Measurements from ENCODE around the gene BPNT1. TPM values are rescaled to one million over a fixed set of nuclear protein-coding genes. Genes with fewer than 3 reads are reported as not detected.

Gene BPNT1
- total and polyA plus RNA-seq, 2 donors (not counting 3 experiments of a cell fraction or from before 2014, with no cell fraction given): 20.3 to 29.0 TPM

GRCh38 chr1:220076861-220077762 is 12.5 kb downstream of the BPNT1 start:
- FAIRE-seq (peak; percentile 18), DNase-seq (ENCODE audit: low read depth, low spot score) (peak; percentile 74)
- dilution Hi-C loops (cut with MboI; ENCODE audit: extremely low pct_ligation_motif_present, low sequenced_read_pairs) (no loop called here), intact Hi-C loops (cut with micrococcal nuclease) (no loop called here)
- Histone ChIP-seq H3K27me3 (ENCODE audit: control insufficient read depth in 2 of 2, insufficient read depth in 2 of 2, low read length in 2 of 2) (no peaks in the 10 kb centered on the region), H4K20me1 (replicated peaks; ENCODE audit: control insufficient read depth, extremely low read depth, insufficient read depth, low read length) (no peaks in the 10 kb centered on the region), H2AFZ (ENCODE audit: low read depth, low read length) (no peak overlapping the region), H3K4me2 (ENCODE audit: insufficient read depth, low read length) (peak overlapping the region; percentile 53), H3K27ac (ENCODE audit: insufficient read depth, low read depth, low read length) (no peak overlapping the region), H3K4me3 (replicated peaks in 1 of 3; ENCODE audit: insufficient read depth in 1 of 3, low read depth in 1 of 3, low read length in 3 of 3) (no peak overlapping the region), H3K9me1 (replicated peaks; ENCODE audit: control insufficient read depth, extremely low read depth, insufficient read depth, low read length) (no peaks in the 10 kb centered on the region), H3K36me3 (ENCODE audit: control insufficient read depth in 2 of 2, extremely low read depth in 1 of 2, insufficient read depth in 2 of 2, low read length in 2 of 2) (no peaks in the 10 kb centered on the region), H3K79me2 (ENCODE audit: control insufficient read depth, insufficient read depth, low read length) (no peaks in the 10 kb centered on the region), H3K9me3 (replicated peaks; ENCODE audit: control insufficient read depth, insufficient read depth, low read length) (no peaks in the 10 kb centered on the region), H3K4me1 (ENCODE audit: control insufficient read depth, extremely low read depth, insufficient read depth, low read length) (peaks cover 5% of the 10 kb centered on the region), H3K9ac (replicated peaks; ENCODE audit: extremely low read depth, insufficient read depth, low read length) (no peak overlapping the region)
- BruUV-seq (replicated peaks): no TSS peak
- CTCF ChIA-PET: interaction anchor here (0.7 kb wide), 1 partner anchor 9 kb away, joined by 3 read pairs; no protein-coding TSS in a partner anchor
- TF ChIP-seq CTCF (IDR thresholded peaks at IDR 0.05; ENCODE audit: extremely low read depth in 1 of 2, insufficient read depth in 1 of 2, low read depth in 1 of 2, low read length in 2 of 2) (no peak), MAX (IDR thresholded peaks at IDR 0.05; ENCODE audit: insufficient read depth, insufficient read length) (no peak), POLR2A (IDR thresholded peaks at IDR 0.05; ENCODE audit: low read depth, low read length) (no peak), FOS (IDR thresholded peaks at IDR 0.05; ENCODE audit: borderline replicate concordance, insufficient read depth, low read length) (peak; percentile 16)
- POLR2A ChIA-PET: no interaction called here

All from endothelial cell of umbilical vein (primary cell).